Activated naive CD4-positive, alpha-beta T cell treated with anti-CD3 and anti-CD28 coated beads, Interleukin-2, amount 50 U/mL, for 16 hours (primary cell): ENCODE measurements around the gene DLG2.
"Not testable (repeated sequence)": the region's sequence is repeated elsewhere in the genome, so short reads cannot be mapped to it uniquely, and the experiment has no call there.

Experiments
- DNase-seq: peaks from one replicate; pipeline ENCODE4 v3.0.0-alpha.2; 2020

DLG2 gene

DNA sequence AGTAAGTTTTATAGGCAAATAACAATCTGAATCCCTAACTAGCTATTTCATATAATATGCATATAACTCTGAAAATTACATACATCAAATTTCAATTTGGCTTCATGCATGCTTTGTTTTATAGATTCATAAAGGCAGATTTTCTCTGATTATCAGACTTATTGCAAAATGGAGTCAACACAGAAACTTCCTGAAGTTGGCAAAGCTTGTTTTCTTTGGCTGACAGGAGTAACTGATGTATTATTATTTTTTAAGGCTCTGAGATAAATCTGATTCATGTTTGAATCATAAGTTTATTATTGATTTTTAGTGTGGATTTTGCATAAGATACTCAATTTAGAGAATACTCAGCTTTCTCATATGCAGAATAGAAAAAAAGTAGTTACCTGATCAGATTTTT, 1984.6 kb downstream of the DLG2 start:
- DNase-seq: no peak

GRCh38 chr11:83641511-83641910, 1985.6 kb downstream of the DLG2 start:
- no peak for DNase-seq

DNA sequence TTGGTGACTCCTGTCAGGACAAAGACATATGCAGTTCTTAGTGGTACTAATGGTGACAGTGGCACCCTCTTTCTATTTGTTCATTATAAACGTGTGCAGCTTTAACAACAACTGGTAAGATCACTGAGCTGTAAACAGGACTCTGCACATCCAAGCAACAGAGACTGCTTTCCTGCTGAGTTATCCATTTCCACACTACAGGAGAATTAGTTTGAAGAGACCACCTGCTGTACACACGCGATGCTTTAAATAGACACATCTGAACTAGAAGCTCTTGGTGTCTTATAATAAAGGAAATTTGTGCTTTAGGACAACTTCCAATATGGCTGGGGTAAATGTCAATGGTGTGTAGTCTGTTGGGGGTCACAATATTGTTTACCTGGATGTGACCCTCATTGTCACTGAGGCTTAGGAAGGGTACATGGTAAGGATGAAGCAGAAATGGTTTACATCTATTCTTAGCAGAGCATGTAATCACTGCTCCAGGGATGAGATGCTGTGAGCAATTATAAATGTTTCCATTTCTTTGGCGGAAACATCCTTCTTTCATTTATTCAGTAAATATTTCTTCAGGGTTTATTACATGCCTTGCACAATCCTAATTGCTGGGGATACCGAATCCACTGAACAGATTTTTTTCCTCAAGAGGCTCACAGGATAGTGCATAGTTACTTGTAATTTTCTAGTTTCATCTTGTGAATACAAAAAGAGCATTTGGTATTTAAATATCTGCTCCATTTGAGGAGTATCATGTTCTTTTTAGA, 1987.0 kb downstream of the DLG2 start:
- no peak for DNase-seq

DNA sequence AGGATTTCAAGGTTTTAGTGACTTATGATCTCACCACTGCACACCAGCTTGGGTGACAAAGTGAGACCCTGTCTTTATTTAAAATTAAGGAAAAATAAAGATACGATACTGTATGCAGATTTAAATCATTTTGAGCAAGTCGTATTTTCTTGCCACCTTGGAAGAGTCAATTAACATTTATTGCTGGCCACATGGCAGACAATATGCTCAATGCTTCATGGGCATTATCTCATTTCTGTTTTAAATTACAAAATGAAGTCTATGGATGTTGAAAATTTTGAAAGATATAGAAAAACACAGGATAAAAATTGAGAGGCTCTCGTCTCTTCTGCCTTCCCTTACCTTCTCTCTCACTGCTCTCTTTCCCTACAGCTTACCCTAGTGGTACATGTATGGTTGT, 1992.0 kb downstream of the DLG2 start:
- no peak for DNase-seq

DNA sequence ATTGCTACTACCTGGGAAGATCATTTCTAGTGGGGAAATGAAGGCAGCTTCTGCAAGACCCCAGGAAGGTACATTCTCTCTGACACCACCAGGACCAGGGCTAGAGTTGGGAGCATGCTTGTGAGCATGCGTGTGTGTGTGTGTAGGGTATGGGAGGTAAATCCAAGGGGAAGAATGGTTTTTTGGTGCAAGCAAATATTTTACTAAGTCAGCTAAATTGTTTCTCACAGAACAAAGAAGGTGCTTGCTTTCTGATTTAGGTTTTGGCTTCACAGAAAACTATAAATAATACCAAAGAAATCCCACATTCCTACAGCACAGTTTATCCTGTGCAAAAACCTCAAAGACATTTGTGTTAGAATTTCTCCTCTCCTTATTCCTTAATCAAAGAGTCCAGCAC, 1996.9 kb downstream of the DLG2 start:
- no peak for DNase-seq

DNA sequence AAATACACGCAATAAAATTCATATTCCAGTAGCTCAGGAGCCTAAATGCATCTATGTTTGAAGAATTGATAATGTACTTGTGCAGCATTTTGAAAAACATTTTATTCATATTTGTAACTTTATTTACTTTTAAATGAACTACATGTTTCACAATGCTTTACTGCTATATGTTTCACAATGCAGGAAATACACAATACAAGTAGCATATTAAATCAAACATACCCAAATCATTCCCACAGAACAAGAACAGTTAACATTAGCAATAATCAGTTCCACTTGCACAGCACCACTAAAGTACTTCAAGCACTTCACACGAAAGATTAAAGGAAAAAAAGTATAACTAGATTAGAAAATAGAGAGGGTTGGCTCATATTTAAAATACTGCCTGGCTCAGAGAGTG, 1997.4 kb downstream of the DLG2 start:
- no peak for DNase-seq

DNA sequence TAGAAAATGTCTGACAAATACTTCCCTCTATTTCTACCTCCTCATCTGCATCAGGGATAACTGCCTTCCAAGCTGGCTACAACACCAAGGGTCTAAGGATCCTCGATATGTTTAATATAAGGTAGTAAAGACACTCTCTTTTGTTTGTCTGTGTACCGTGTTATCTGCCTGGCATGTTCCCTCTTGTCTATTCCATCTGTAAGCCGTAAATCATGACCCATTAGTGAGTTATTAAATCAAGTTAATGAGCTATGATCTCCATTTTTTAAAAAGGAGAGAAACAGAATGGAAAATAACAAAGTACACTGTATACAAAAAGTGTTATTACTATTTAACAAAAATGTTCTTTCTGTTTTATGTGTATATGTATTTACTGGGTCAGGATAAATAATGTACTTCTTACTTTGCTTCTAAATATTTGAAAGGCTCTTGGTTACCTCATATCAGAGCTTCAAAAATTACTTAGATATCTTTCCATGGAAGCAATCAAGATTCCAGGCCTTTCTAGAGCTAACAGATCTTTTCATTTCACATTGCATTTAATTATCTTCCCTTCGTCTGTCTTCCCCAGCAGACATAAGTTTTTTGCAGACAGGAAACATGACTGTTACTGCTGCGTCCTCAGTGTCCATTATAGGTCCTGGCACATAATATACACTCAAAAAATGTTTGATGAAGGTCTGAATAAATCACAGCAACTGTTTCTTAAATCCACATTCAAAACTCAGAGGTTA, 1998.4 kb downstream of the DLG2 start:
- DNase-seq: no peak

- no peak for DNase-seq
These were observed 2001.8 kb downstream of the DLG2 start for GRCh38 chr11:83625336-83625735.

- DNase-seq: no peak
These were observed 2009.5 kb downstream of the DLG2 start for GRCh38 chr11:83617671-83618070.

- no peak for DNase-seq
These were observed 2013.4 kb downstream of the DLG2 start for GRCh38 chr11:83613767-83614121.

DNA sequence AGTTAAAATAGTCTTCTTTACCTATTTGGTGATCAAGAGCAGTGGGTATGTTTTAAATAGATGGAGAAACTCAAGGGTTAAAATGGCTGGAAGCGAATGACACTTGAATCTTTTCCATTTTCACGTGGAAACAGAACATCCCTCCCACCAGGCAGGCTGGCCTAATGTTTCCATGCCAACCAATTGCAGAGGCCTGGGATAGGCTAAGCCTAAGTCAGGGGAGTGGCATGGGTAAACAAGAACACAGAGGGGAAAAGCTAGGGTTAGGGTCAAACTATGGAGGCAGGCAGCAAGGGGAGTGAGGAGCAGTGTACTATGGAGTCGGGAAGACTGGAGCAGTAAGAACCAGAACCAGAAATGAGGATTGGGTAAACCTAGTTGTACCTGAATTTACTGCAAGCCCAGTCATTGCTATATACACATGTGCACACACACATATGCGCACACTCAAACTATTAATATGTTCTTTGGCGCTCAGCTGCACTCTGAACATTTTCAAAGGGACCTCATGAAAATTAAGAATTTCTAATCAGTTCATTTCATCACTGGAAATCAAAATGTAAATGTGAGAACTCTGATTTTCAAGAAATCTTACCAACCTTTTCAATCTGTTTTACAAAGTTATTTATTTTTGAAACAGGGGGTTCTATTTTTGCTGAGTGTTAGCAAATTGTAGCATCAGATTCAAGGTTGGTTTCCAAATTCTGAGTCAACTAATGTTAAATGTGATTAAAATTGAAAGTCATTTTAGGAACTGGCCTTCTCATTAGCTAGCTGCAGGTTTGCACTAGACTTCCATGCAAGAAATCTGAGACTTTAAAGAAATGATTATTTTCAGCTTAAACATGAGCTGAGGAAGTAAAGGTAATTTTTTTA, 2014.0 kb downstream of the DLG2 start:
- DNase-seq: no peak

- no peak for DNase-seq
These were observed 2015.5 kb downstream of the DLG2 start for GRCh38 chr11:83611600-83611999.

- no peak for DNase-seq
These were observed 2016.1 kb downstream of the DLG2 start for GRCh38 chr11:83611031-83611430.

GRCh38 chr11:83609191-83609590, 2018.0 kb downstream of the DLG2 start:
- DNase-seq: no peak

DNA sequence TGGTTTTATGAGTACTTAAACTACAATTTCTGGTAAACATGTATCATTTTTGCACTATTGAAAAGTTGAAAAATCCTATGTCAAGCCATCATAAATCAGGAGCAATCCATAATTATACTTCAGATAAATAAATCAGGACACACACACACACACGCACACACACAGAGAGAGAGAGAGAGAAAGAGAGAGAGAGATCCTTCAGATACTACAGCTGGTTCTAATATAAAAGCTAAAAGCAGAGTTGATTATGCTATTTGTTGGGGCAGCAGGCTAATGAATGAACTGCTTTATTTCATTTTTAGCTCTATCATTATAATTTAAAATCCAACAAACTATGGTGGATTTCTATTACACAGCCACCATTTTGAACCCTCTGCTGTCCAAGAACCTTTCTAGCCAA, 2018.6 kb downstream of the DLG2 start:
- no peak for DNase-seq

DNA sequence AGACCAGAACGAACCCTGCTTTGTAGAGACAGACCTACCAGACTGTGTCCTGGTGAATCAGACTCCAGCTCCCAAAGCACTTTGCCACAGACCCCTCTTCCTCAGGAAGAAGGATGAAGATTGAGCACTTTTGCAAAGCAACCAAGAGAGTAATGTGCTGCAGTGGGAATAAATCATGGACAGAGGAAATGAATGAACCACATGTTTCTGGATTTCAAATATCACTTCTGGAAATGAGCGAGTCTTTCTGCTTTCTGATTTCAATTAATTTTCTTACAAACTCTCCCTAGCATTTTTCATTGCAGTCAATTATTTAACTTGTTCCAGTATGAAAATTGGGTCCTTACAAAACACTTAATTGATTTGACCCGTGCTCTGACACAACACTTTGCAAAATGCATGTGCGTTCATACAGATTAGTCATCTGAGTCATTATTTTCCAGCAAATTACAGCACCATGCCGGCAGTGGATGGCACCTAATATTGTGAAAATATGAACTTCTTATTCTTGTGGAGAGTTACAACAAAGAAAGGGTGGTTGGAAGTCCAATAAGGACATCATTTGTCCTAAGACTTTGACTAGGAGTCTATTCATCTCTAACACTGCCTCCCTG, 2025.1 kb downstream of the DLG2 start:
- no peak for DNase-seq

GRCh38 chr11:83601201-83601913, 2025.8 kb downstream of the DLG2 start:
- DNase-seq: no peak

- no peak for DNase-seq
These were observed 2026.5 kb downstream of the DLG2 start for GRCh38 chr11:83600661-83601060.

DNA sequence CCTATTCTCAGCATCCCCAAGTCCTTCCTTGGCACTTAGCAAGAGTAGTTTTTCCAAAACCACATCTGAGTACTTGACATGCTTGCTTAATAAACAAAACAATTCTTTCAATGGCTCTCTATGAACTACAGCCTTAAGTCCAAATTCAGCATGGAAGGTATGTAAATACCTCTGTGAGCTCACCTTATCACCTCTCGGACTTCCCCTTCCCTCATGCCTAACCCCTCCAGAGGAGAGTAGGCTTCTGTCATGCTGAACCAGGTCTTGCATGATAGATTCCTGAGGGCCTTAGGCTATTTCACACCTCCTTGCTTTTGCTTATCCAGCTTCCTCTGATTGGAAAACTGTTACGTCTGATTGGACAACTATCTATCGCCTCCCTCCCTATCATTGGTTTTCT, 2028.1 kb downstream of the DLG2 start:
- DNase-seq: no peak

- not testable (repeated sequence) for DNase-seq
These were observed 2039.3 kb downstream of the DLG2 start for GRCh38 chr11:83587797-83588196.

- no peak for DNase-seq
These were observed 2043.3 kb downstream of the DLG2 start for GRCh38 chr11:83583757-83584366.

DNA sequence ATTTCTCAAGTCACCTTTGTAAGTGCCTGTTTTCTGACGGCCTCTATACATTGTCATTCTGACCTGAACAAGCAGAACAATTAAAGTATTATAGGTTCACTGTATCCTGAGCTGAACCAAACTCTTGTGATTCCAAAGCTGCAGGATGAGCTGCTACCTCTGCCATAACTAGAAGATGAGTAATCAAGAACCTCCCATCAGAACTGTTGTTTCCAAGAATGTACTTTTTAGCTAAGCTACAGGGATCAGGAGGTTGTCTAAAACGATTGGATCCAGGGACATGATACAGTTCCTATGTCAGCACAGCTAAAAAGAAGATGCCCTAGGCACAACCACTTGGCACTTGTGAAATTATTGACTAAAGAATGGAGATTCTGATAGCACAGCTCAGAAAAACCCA, 2052.6 kb downstream of the DLG2 start:
- DNase-seq: no peak
